Astrocyte of the spinal cord (primary cell): Measurements from ENCODE around the gene HIPK1.

Experiments
- DNase-seq: peaks from one replicate; pipeline ENCODE4 v3.0.0; 2011; ENCODE audit warnings: low read depth, low spot score
- H3K4me3 ChIP-seq: 2 replicates; pipeline ENCODE4 v1.5.1; 2011; ENCODE audit warnings: low read depth, mild to moderate bottlenecking, low read length, moderate library complexity
- CTCF ChIP-seq: IDR thresholded peaks from 2 replicates; pipeline ENCODE4 v1.5.1; 2012; ENCODE audit warnings: low read depth, mild to moderate bottlenecking, low read length, inconsistent platforms
- in situ Hi-C: cut with HindIII; loops from 2 replicates; pipeline ENCODE4 v1.10.0; 2017; ENCODE audit warnings: low sequenced_read_pairs

HIPK1 gene

GRCh38 chr1:113928187-113928930 lies 765 bp upstream of the HIPK1 start:
- TF ChIP-seq CTCF = no peak
- DNase-seq = peak; percentile 10
- H3K4me3 ChIP-seq = peak overlapping the region; percentile 61
- in situ Hi-C loops = no loop called here

- in situ Hi-C loops = no loop called here
- peak overlapping the region; percentile 61 for H3K4me3 ChIP-seq
- TF ChIP-seq CTCF = no peak
- DNase-seq = peak; percentile 26
Observed at GRCh38 chr1:113929750-113930498, 800 bp downstream of the HIPK1 start.

GRCh38 chr1:113930499-113931161 lies 1.5 kb downstream of the HIPK1 start:
- peak; percentile 78 for DNase-seq
- TF ChIP-seq CTCF = no peak
- in situ Hi-C loops = no loop called here
- peak overlapping the region; percentile 61 for H3K4me3 ChIP-seq

- no peak for TF ChIP-seq CTCF
- in situ Hi-C loops = no loop called here
- peak overlapping the region; percentile 61 for H3K4me3 ChIP-seq
- peak; percentile 83 for DNase-seq
Observed at GRCh38 chr1:113931451-113931851, 2.3 kb downstream of the HIPK1 start.

- DNase-seq = no peak
- no peak for TF ChIP-seq CTCF
- H3K4me3 ChIP-seq = no peak overlapping the region
- in situ Hi-C loops = no loop called here
Observed at GRCh38 chr1:113934006-113934405, 4.9 kb downstream of the HIPK1 start.

- no peak overlapping the region for H3K4me3 ChIP-seq
- DNase-seq = no peak
- TF ChIP-seq CTCF = no peak
- in situ Hi-C loops = no loop called here
Observed at GRCh38 chr1:113934511-113935055, 5.5 kb downstream of the HIPK1 start.
